GM18517 (cell line): Measurements from ENCODE around the gene TFPT.

Source experiments
- ATAC-seq: cut with Tn5 transposase; IDR thresholded peaks from one replicate; pipeline ENCODE4 v1.9.1; 2021; ENCODE audit warnings: mild to moderate bottlenecking, moderate library complexity; ENCODE audit not compliant: unreplicated experiment

Gene TFPT

GRCh38 chr19:54149021-54149812 is 33.8 kb upstream of the TFPT start:
- no peak for ATAC-seq

- ATAC-seq, result no peak
Observed at GRCh38 chr19:54148158-54148557, 32.7 kb upstream of the TFPT start.

- no peak for ATAC-seq
Observed at GRCh38 chr19:54147676-54148075, 32.2 kb upstream of the TFPT start.

GRCh38 chr19:54145541-54146158 is 30.2 kb upstream of the TFPT start:
- ATAC-seq, result no peak

GRCh38 chr19:54142166-54142780 is 26.8 kb upstream of the TFPT start:
- no peak for ATAC-seq

GRCh38 chr19:54141356-54141755 is 25.9 kb upstream of the TFPT start:
- ATAC-seq, result no peak

- no peak for ATAC-seq
Observed at GRCh38 chr19:54138489-54139256, 23.2 kb upstream of the TFPT start.

GRCh38 chr19:54137699-54138488 is 22.4 kb upstream of the TFPT start, which contains the start of gene CNOT3:
TSS of gene CNOT3 (plus strand) at chr19:54137762. CDS start at chr19:54142979, 5,217 bp downstream.
- ATAC-seq, result no peak

GRCh38 chr19:54136864-54137698 is 21.6 kb upstream of the TFPT start:
- peak; percentile 85 for ATAC-seq

GRCh38 chr19:54136086-54136863 is 20.8 kb upstream of the TFPT start:
- ATAC-seq, result no peak

GRCh38 chr19:54133957-54134590 is 18.6 kb upstream of the TFPT start:
- ATAC-seq, result no peak

GRCh38 chr19:54133312-54133956 is 18.0 kb upstream of the TFPT start:
- no peak for ATAC-seq

GRCh38 chr19:54129617-54129996 is 14.2 kb upstream of the TFPT start:
- ATAC-seq, result no peak

- ATAC-seq, result no peak
Observed at GRCh38 chr19:54128796-54129616, 13.5 kb upstream of the TFPT start.

GRCh38 chr19:54128441-54128725 is 12.9 kb upstream of the TFPT start:
- no peak for ATAC-seq

GRCh38 chr19:54127688-54128440 is 12.4 kb upstream of the TFPT start:
- no peak for ATAC-seq

- no peak for ATAC-seq
Observed at GRCh38 chr19:54125713-54126112, 10.3 kb upstream of the TFPT start.
